ENCODE data around the gene IDI1. TPM values are rescaled to one million over a fixed set of nuclear protein-coding genes. Genes with fewer than 3 reads are reported as not detected.

The IDI1 gene
- total and polyA plus RNA-seq, 2 of the 4 experiments (the other 2 are of a cell fraction), result 27.3 to 27.4 TPM

DNA sequence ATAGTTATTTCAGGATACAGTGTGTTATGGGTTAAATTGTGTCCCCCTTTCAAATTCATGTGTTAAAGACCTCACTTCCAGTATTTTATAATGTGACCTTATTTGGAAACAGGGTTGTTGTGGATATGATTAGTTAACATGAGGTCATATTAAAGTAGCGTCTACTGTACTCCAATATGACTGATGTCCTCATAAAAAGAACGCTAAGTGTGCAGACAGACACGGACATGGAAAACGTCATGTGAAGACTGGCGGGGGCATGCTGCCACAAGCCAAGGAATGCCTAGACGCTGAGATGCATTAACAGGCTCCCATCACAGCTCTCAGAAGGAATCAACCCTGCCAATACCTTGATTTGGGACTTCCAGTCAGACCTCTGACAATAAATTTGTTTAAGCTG is 5.8 kb upstream of the IDI1 start (continued):
- TF ChIP-seq SMC3 (IDR thresholded peaks at IDR 0.05; ENCODE audit: low read depth, low read length) (no peak), BHLHE40 (IDR thresholded peaks at IDR 0.05; ENCODE audit: low read depth, low read length) (no peak), RCOR1 (IDR thresholded peaks at IDR 0.05; ENCODE audit: insufficient replicate concordance, low read length) (no peak)
- TF ChIP-seq, protein P1, sequence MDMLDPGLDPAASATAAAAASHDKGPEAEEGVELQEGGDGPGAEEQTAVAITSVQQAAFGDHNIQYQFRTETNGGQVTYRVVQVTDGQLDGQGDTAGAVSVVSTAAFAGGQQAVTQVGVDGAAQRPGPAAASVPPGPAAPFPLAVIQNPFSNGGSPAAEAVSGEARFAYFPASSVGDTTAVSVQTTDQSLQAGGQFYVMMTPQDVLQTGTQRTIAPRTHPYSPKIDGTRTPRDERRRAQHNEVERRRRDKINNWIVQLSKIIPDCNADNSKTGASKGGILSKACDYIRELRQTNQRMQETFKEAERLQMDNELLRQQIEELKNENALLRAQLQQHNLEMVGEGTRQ (IDR thresholded peaks at IDR 0.05; ENCODE audit: low read depth, low read length), result no peak

DNA sequence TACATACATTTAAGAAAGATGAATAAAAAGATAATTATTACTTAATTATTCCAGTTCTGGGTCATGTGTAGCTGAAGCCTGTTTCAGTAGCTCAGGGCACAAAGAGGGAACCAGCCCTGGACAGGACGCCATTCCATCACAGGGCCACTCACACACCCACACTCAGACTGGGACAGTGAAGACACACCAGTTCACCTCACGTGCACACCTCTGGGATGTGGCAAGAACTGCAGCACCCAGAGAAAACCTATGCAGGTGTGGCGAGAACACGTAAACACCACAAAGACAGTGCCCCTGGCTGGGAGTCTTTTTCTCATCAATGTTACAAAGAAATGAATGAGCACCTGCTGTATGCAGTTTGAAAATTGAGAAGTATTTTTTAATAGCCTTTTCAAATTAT is 1.6 kb upstream of the IDI1 start:
- H3K4ac ChIP-seq (ENCODE audit: low read depth, low read length), result 0 out of 2 replicates have a peak overlapping the region, but pooled peaks have one; percentile 40
- H3K4me1 ChIP-seq (ENCODE audit: control insufficient read depth, insufficient read depth, low read length), result peaks cover 7% of the 10 kb centered on the region
- H4K5ac ChIP-seq (ENCODE audit: low read depth, low read length), result no peak overlapping the region; the same call in 1 of the 2 replicates
- ATAC-seq (ENCODE audit: low read depth) (no peak), DNase-seq (no peak)
- H3K4me2 ChIP-seq (ENCODE audit: low read depth, low read length), result peak overlapping the region; percentile 85; the same call in 1 of the 2 replicates
- H3K56ac ChIP-seq (ENCODE audit: extremely low read depth, insufficient read depth, low read length), result no peak overlapping the region
- ChIA-PET CTCF (interaction anchor here (0.7 kb wide), 1 partner anchor 1993 kb away, joined by 3 read pairs; no protein-coding TSS in a partner anchor), POLR2A (ENCODE audit: unreplicated experiment) (no interaction called here)
- peak overlapping the region; percentile 12; the same call in 1 of the 2 replicates for H3K9ac ChIP-seq (ENCODE audit: low read depth, low read length)
- peak overlapping the region; percentile 63 for H2AK5ac ChIP-seq (ENCODE audit: low read depth, low read length)
- peak overlapping the region; percentile 8; the same call in 1 of the 2 replicates for H3K27ac ChIP-seq (ENCODE audit: insufficient read depth, low read length)
- H3K18ac ChIP-seq (ENCODE audit: low read depth, low read length), result no peak overlapping the region
- H2AFZ ChIP-seq (replicated peaks; ENCODE audit: low read length, poor library complexity), result no peak overlapping the region
- H2BK5ac ChIP-seq (ENCODE audit: low read depth, low read length, poor library complexity, severe bottlenecking), result no peak overlapping the region
- 0 out of 2 replicates have a peak overlapping the region, but pooled peaks have one; percentile 30 for H3K14ac ChIP-seq (replicated peaks; ENCODE audit: low read depth, low read length)
- peak overlapping the region; percentile 76 for H2AK9ac ChIP-seq (replicated peaks; ENCODE audit: low read depth, low read length, poor library complexity)
- dilution Hi-C loops (cut with HindIII; ENCODE audit: low sequenced_read_pairs, unreplicated experiment) (no loop called here), in situ Hi-C loops (cut with MboI; ENCODE audit: low sequenced_read_pairs) (no loop called here), intact Hi-C loops (cut with micrococcal nuclease) (no loop called here)
- peaks cover 8% of the 10 kb centered on the region; the same call in 1 of the 2 replicates for H3K9me1 ChIP-seq (ENCODE audit: insufficient read depth, low read length)
- no peaks in the 10 kb centered on the region for H3K9me3 ChIP-seq (ENCODE audit: control insufficient read depth, insufficient read depth, low read length)
- H3K36me3 ChIP-seq (ENCODE audit: control insufficient read depth, insufficient read depth, low read length), result peaks cover 4% of the 10 kb centered on the region
- TF ChIP-seq POLR2A (IDR thresholded peaks at IDR 0.05; ENCODE audit: low read depth, low read length), result peak; percentile 41; the same call in 1 of the 2 replicates
- TF ChIP-seq, protein P2, sequence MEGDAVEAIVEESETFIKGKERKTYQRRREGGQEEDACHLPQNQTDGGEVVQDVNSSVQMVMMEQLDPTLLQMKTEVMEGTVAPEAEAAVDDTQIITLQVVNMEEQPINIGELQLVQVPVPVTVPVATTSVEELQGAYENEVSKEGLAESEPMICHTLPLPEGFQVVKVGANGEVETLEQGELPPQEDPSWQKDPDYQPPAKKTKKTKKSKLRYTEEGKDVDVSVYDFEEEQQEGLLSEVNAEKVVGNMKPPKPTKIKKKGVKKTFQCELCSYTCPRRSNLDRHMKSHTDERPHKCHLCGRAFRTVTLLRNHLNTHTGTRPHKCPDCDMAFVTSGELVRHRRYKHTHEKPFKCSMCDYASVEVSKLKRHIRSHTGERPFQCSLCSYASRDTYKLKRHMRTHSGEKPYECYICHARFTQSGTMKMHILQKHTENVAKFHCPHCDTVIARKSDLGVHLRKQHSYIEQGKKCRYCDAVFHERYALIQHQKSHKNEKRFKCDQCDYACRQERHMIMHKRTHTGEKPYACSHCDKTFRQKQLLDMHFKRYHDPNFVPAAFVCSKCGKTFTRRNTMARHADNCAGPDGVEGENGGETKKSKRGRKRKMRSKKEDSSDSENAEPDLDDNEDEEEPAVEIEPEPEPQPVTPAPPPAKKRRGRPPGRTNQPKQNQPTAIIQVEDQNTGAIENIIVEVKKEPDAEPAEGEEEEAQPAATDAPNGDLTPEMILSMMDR (conservative IDR thresholded peaks at IDR 0.05; ENCODE audit: low read depth, low read length), result no peak
- TF ChIP-seq, protein P1 (IDR thresholded peaks at IDR 0.05; ENCODE audit: low read depth, low read length), result no peak
- BruUV-seq (replicated peaks), result no TSS peak
- H4K8ac ChIP-seq (ENCODE audit: low read depth in 2 of 2, low read length in 2 of 2), result 0 out of 4 replicates have a peak overlapping the region, but pooled peaks of 1 of the 2 experiments have one; percentile 40
- H3K27me3 ChIP-seq (ENCODE audit: control insufficient read depth, insufficient read depth, low read length), result no peaks in the 10 kb centered on the region
- whole genome bisulfite sequencing, 2 experiments (ENCODE audit: extremely low coverage in 2 of 2, insufficient read length in 1 of 2), result 85% methylated on average over 2 of the region's 4 CpGs; no CpG with 5 or more reads in 1 of the 2 experiments
- peaks cover 24 to 63% of the 10 kb centered on the region in 2 experiments for H3K79me1 ChIP-seq (ENCODE audit: low read depth in 1 of 2, low read length in 2 of 2)
- no peak overlapping the region; the same call in 1 of the 2 replicates for H3K4me3 ChIP-seq (ENCODE audit: insufficient read depth, low read depth, low read length)
- H4K91ac ChIP-seq (ENCODE audit: insufficient read depth, low read depth, low read length), result no peak overlapping the region
- H2BK15ac ChIP-seq (ENCODE audit: low read depth, low read length), result no peak overlapping the region
- no peak overlapping the region for H2BK120ac ChIP-seq (ENCODE audit: low read depth, low read length)
- H4K20me1 ChIP-seq (ENCODE audit: insufficient read depth, low read length), result peaks cover 26% of the 10 kb centered on the region
- no peak overlapping the region for H2BK20ac ChIP-seq (ENCODE audit: low read depth, low read length)
- H3K23ac ChIP-seq (ENCODE audit: low read depth, low read length), result peak overlapping the region; percentile 29; the same call in 1 of the 2 replicates
